Astrocyte of the spinal cord (primary cell): ENCODE results near the gene AGBL3.
"Not testable (repeated sequence)": the region's sequence is repeated elsewhere in the genome, so short reads cannot be mapped to it uniquely, and the experiment has no call there.

Source experiments
- DNase-seq: peaks from one replicate; pipeline ENCODE4 v3.0.0; 2011; ENCODE audit warnings: low read depth, low spot score
- H3K4me3 ChIP-seq: 2 replicates; pipeline ENCODE4 v1.5.1; 2011; ENCODE audit warnings: low read depth, mild to moderate bottlenecking, low read length, moderate library complexity
- CTCF ChIP-seq: IDR thresholded peaks from 2 replicates; pipeline ENCODE4 v1.5.1; 2012; ENCODE audit warnings: low read depth, mild to moderate bottlenecking, low read length, inconsistent platforms
- in situ Hi-C: cut with HindIII; loops from 2 replicates; pipeline ENCODE4 v1.10.0; 2017; ENCODE audit warnings: low sequenced_read_pairs

Gene AGBL3

DNA sequence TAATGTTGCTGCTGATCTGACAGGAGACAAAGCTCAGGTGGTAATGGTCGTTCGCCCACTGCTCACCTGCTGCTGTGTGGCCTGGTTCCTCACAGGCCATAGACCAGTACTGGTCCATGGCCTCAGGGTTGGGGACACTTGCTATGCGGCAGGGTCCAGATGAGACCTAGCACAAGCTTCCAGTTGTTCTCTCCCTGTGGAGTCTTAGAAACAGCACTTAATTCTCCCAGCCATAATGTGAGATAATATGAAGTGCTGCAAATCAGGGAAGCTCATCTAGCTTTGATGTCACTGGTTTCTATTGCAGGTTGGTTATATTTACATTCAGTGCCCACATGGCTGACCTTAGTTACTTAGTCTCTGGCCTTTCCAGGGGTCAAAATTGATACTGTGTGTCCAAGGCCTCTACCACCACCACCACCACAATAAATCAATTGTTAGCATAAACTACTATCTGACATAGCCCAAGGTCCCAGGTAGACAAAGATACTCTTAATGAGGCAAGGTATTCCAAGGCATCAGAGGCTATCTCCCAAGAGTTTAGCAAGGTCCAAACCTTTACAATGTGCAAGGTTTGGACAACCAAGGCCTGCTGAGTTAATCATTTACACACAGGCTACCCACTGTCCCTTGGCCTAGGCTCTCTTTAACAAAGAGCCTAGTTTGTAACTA lies 11.0 kb downstream of the AGBL3 start:
- in situ Hi-C loops = no loop called here
- no peak overlapping the region for H3K4me3 ChIP-seq
- no peak for DNase-seq
- TF ChIP-seq CTCF = no peak

- in situ Hi-C loops = no loop called here
- DNase-seq = no peak
- no peak overlapping the region for H3K4me3 ChIP-seq
- TF ChIP-seq CTCF = no peak
Measured at GRCh38 chr7:134999136-134999535, 12.8 kb downstream of the AGBL3 start.

- no peak for DNase-seq
- no peak for TF ChIP-seq CTCF
- in situ Hi-C loops = no loop called here
- H3K4me3 ChIP-seq = no peak overlapping the region
Measured at GRCh38 chr7:135001390-135002165, 15.3 kb downstream of the AGBL3 start.

DNA sequence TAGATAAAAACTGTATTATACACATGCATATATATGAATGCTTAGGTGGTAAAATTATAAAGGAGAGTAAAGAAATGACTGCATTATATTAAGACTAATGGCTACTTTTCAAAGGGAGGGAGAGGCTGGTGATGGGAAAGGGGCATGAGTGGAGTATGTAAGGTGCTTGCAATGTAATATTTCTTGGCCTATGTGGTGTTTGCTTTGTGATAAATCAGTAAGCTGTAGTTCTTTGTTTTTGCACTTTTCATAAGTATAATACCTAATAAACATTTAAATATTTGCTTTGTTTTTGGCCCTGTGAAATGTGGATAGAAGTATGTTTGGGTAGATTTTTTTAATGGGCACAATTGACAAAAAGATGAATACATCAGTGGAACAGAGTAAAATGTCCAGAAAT lies 25.9 kb downstream of the AGBL3 start:
- in situ Hi-C loops = no loop called here
- no peak for TF ChIP-seq CTCF
- H3K4me3 ChIP-seq = no peak overlapping the region
- DNase-seq = no peak

GRCh38 chr7:135023622-135024021 lies 37.3 kb downstream of the AGBL3 start:
- in situ Hi-C loops = no loop called here
- TF ChIP-seq CTCF = no peak
- no peak for DNase-seq
- H3K4me3 ChIP-seq = no peak overlapping the region

DNA sequence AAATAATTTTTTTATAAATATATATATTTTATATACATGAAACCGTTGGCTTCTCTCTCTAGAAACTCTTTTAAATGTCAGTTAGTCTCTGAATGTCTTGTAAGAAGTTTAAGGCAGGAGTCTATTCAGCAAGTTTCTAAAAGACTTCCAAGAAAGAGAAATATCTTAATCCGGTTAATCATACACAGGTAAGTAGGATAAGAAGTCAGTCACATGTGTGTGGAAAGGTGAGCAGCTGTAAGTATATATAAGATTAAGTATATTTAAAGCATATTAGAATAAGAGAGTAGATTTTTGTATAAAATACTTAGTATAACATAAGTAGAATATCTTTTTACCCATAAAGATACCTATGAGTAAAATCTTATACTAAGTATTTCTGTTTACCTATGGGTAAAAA lies 48.9 kb downstream of the AGBL3 start:
- H3K4me3 ChIP-seq = no peak overlapping the region
- in situ Hi-C loops = no loop called here
- DNase-seq = no peak
- no peak for TF ChIP-seq CTCF

DNA sequence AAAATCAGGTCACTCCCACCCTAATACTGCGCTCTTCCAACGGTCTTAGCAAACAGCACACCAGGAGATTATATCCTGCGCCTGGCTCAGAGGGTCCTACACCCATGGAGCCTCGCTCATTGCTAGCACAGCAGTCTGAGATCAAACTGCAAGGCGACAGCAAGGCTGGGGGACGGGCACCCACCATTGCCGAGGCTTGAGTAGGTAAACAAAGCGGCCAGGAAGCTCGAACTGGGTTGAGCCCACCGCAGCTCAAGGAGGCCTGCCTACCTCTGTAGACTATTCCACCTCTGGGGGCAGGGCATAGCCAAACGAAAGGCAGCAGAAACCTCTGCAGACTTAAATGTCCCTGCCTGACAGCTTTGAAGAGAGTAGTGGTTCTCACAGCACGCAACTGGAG lies 80.7 kb downstream of the AGBL3 start:
- H3K4me3 ChIP-seq, DNase-seq, in situ Hi-C loops: not testable (repeated sequence)
